GM12875 (cell line): ENCODE measurements around the gene PPP2R5C.

ENCODE experiments used
- H3K4me3 ChIP-seq: one replicate; pipeline ENCODE4 v1.5.1; 2011; ENCODE audit warnings: low read depth, low read length, control low read depth
- CTCF ChIP-seq: IDR thresholded peaks from 2 replicates; pipeline ENCODE4 v1.5.1; 2011; ENCODE audit warnings: low read depth, mild to moderate bottlenecking, control low read depth, inconsistent platforms, low read length, moderate library complexity, borderline replicate concordance; ENCODE audit not compliant: insufficient read depth

The PPP2R5C gene

DNA sequence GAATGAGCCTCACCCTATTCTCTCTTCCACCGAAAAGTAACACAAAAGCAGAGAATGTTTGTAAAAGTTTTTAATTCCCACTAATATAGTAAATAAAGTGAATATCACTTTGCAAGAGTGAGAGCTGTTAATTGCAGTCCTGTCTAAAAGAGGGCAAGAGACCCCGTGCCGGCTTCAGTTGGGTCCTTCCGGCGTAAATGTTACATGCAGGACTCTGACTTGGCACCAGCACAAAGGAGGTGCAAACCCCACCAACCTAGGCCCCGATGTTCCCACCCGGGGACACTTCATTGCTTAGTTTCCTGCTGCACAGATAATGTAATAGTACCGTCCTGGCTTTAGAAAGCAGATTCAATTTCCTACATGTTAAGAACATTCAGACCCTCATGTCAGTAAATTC, 136.9 kb downstream of the PPP2R5C start:
- no peak overlapping the region for H3K4me3 ChIP-seq
- TF ChIP-seq CTCF: no peak

- TF ChIP-seq CTCF: no peak
- no peak overlapping the region for H3K4me3 ChIP-seq
These were observed 137.8 kb downstream of the PPP2R5C start for GRCh38 chr14:101899263-101899662.

GRCh38 chr14:101900253-101900652, 138.7 kb downstream of the PPP2R5C start:
- TF ChIP-seq CTCF: no peak
- H3K4me3 ChIP-seq: no peak overlapping the region

- no peak for TF ChIP-seq CTCF
- H3K4me3 ChIP-seq: no peak overlapping the region
These were observed 141.6 kb downstream of the PPP2R5C start for GRCh38 chr14:101903111-101903561.

GRCh38 chr14:101905614-101906013, 144.1 kb downstream of the PPP2R5C start:
- no peak for TF ChIP-seq CTCF
- no peak overlapping the region for H3K4me3 ChIP-seq

DNA sequence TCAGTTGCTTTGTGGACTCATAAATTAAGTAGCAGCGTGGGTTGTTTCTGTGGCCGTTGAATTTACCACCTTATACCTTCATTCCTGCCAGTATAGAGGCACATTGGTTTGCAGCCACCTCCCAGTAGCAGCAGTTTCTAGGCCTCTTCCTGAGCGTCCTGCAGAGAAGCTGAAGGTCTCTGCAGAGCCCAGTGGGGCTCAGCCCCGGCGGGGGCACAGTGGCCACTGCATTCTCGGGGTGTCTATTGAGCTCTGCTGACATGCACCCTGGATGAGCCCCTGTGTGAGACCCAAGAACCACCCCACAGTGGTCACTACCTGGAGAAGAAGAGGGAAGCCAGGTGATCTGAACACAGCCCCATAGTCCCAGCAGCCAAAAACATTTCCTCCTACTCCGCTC, 145.1 kb downstream of the PPP2R5C start:
- H3K4me3 ChIP-seq: no peak overlapping the region
- no peak for TF ChIP-seq CTCF

DNA sequence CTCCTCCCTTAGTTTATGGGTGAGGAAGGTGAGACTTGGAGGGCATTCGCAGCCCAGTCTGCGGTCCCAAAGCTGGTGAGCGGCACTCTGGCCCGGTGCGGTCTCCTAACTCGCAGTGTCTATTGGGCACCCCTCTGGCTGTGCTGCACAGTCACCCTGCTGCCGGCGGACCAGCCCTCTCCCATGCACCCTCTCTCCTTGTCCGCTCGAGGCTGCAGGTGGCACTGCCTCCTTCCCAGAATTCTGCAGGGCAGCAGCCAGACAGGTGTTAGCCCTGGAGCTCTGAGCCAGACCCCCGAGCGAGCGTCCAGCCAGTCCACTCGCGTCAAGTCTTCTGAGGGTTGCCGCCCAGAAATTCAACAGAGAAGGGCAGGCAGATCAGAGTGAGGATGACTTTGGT, 146.1 kb downstream of the PPP2R5C start:
- TF ChIP-seq CTCF: no peak
- no peak overlapping the region for H3K4me3 ChIP-seq
